Activated naive CD8-positive, alpha-beta T cell (primary cell): Measurements from ENCODE around the gene RHBDL1.

Experiments used
- H3K27ac Mint-ChIP-seq: one replicate; pipeline ENCODE4 v1.8.0; 2021; ENCODE audit warnings: mixed read lengths
- H3K27me3 Mint-ChIP-seq: one replicate; pipeline ENCODE4 v1.8.0; 2021; ENCODE audit warnings: mixed read lengths
- H3K36me3 Mint-ChIP-seq: one replicate; pipeline ENCODE4 v1.8.0; 2021; ENCODE audit warnings: mixed read lengths
- H3K4me1 Mint-ChIP-seq: one replicate; pipeline ENCODE4 v1.8.0; 2021; ENCODE audit warnings: low read depth, mixed read lengths
- H3K4me3 Mint-ChIP-seq: one replicate; pipeline ENCODE4 v1.8.0; 2021; ENCODE audit warnings: mild to moderate bottlenecking, mixed read lengths
- H3K9me3 Mint-ChIP-seq: one replicate; pipeline ENCODE4 v1.8.0; 2021; ENCODE audit warnings: low read depth, mixed read lengths

Gene RHBDL1

DNA sequence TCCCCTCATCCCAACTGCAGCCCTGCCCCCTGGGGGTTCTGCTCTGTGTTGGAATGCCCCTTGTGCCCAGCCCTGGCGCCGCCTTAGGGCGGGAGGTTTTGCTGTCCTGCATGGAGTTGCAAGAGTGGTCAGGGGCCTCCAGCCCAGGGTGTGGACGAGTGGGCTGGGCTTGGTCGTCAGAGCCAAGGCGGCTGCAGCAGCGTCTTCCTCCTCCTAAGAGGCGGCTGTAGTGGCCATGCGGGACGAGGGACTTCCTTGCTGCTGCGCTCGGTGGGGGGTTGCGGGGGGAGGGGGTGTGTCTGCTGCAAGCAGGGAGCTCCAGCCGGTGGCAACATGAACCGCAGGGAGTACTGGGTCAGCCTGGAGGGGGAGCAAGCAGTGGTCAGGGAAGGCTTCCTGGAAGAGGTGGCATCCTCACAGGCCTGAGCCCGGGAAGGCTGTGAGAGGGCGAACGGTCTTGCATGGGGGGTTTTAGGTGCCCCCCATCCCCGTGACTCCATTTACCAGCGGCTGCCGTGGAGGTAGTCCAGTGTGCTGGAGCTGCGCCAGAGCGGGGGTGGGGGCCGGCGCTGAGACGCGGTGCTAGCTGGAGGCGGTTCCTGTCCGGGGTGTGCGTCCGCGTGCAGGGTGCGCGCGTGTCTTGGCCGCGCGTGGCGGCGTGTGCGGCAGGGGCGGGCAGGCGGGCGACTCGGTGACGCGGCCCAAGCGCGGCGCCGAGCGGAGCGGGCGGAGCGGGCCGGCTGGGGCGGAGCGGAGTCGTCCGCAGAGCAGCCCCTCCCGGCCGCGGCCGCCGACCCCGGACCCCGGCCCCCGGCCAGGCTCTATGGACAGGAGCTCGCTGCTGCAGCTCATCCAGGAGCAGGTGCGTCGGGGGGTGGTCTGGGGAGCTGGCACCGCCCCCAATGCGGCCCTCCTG, at the start of gene RHBDL1:
TSS of gene RHBDL1 (plus strand) at position 704 of the 916 bp plus-strand sequence. CDS start at position 824, 120 bp downstream.
- H3K36me3 Mint-ChIP-seq = no peaks in the 10 kb centered on the region
- no peaks in the 10 kb centered on the region for H3K9me3 Mint-ChIP-seq
- H3K27ac Mint-ChIP-seq = no peak within 1 kb of the TSS
- no peaks in the 10 kb centered on the region for H3K27me3 Mint-ChIP-seq
- peak within 1 kb of the TSS; percentile 35 for H3K4me3 Mint-ChIP-seq
- H3K4me1 Mint-ChIP-seq = peaks cover 5% of the 10 kb centered on the region

DNA sequence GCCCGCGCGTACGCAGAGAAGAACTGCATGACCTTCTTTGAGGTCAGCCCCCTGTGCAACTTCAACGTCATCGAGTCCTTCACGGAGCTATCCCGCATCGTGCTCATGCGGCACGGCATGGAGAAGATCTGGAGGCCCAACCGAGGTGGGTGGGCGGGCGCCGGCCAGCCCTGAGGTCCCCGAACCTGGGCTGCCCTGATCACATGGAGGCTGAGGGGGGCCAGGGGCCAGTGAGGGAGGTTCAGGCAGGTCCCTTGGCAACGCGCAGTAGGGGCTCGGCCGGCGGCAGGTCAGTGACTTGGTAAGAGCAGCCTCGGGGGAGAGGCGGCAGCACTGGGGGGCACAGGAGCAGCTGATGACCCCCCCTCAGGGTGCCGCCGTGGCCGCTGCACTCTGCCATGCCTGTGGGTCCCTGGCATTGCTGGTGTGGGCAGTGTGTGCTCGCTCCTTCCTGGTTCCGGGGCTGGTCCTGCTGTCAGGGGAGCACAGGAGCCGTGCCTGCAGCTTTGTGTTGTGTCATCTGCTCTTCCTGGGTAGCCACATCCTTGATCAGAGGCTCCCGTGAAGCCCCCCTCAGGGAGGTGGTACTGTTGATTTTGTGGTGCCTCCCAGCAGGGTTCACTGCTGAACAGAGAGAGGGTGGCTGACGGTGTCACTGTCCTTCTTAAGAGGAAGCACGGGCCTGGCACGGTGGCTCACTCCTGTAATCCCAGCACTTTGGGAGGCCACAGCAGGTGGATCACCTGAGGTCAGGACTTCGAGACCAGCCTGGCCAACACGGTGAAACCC, 49.3 kb upstream of the RHBDL1 start:
- no peaks in the 10 kb centered on the region for H3K27me3 Mint-ChIP-seq
- no peak overlapping the region for H3K27ac Mint-ChIP-seq
- no peak overlapping the region for H3K4me3 Mint-ChIP-seq
- H3K4me1 Mint-ChIP-seq = no peaks in the 10 kb centered on the region
- no peaks in the 10 kb centered on the region for H3K9me3 Mint-ChIP-seq
- H3K36me3 Mint-ChIP-seq = no peaks in the 10 kb centered on the region

DNA sequence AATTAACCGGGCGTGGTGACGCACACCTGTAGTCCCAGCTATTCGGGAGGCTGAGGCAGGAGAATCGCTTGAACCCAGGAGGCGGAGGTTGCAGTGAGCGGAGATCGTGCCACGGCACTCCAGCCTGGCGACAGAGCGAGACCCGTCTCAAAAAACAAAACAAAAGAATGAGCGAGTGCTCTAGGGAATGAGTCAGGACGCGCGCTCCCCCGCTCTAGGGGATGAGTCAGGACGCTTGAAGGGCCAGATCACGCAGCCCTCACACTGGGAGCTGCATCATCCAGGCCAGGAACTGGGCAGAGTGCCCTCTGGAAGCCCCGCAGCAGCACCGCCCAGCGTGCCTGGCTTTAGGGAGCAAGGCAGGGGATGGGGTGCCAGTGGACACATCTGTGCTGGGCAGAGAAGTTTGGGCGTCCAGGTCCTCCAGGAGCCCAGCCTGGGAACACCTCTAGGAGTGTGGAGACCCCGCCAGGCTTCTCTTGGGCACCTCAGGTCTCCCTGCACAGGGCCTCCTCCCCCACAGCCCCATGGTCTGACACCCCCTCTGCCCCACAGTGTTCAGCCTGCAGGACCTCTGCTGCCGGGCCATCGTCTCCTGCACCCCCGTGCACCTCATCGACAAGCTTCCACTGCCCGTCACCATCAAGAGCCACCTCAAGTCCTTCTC, 48.6 kb upstream of the RHBDL1 start:
- Mint-ChIP-seq H3K9me3 (no peaks in the 10 kb centered on the region), H3K27me3 (no peaks in the 10 kb centered on the region), H3K4me3 (no peak overlapping the region), H3K4me1 (no peaks in the 10 kb centered on the region), H3K27ac (no peak overlapping the region), H3K36me3 (no peaks in the 10 kb centered on the region)

DNA sequence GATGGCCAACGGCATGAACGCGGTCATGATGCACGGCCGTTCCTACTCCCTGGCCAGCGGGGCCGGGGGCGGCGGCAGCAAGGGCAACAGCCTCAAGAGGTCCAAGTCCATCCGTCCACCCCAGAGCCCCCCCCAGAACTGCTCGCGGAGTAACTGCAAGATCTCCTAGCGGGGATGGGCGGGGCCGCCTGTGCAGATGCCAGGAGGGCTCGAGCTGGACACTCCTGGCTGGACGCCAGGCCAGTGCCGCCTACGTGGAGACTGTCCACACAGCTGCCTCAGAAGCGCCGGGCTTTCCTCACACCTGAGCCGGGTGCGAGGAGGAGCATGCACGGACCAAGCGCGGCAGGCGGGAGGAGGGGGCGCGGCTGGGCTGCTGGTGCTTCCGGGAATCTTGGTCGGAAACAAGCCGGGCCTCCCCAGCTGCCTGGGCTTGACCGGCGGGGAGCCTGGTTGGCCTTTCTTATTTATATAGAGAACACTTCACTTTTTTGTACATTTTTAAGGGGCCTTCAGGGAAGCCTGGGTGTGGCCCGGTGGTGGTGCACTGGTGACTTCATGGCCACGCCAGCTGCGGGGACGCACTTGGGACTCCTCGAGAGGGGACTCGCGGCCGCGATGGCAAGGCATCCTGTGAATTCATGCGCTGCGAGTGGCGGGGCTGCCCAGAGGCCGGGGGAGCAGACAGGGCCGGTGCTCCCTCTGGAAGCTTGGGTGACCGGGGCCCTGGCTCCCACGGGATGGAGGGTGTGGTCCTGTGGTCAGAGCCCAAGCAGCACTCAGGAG, 47.8 kb upstream of the RHBDL1 start:
- no peak overlapping the region for H3K27ac Mint-ChIP-seq
- no peaks in the 10 kb centered on the region for H3K9me3 Mint-ChIP-seq
- no peaks in the 10 kb centered on the region for H3K36me3 Mint-ChIP-seq

DNA sequence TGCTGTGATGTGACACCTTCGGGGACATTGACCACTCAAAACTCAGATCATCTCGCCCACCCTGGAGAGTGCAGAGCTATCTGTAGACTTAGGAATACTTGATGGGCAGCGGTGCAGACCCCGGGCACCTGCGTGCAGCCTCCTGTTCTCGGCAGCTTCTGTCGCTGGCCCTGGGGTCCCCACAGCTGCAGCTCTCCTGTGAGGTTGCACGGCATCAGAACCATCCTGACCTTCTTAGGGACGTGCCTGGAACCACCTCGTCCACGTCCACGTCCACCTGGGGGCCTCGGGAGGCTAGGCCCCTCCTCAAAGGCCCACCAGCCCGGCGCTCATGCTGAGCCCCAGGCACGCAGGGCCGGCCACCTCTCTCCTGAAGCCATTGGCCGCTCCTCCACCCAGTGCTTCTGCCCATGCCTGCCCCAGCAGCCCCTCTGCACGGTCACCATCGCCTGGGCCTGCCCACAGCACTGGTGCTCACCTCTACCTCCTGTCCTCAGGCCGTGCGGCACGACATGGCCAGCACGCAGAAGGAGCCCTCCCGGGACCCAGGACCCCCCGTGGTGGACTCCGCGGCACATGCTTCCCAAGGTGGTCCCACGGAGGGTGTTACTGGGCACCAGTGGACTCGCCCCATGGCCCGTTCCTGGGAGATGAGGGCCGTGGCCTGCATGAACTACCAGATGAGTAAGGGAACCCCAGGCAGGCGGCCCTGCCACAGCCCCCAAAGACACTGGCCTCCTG, 47.0 kb upstream of the RHBDL1 start:
- Mint-ChIP-seq H3K4me3 (no peak overlapping the region), H3K9me3 (no peaks in the 10 kb centered on the region), H3K27ac (no peak overlapping the region), H3K27me3 (no peaks in the 10 kb centered on the region), H3K4me1 (no peaks in the 10 kb centered on the region), H3K36me3 (no peaks in the 10 kb centered on the region)

More for the DNA sequence above, 47.8 kb upstream of the RHBDL1 start:
- Mint-ChIP-seq H3K27me3 (no peaks in the 10 kb centered on the region), H3K4me3 (no peak overlapping the region), H3K4me1 (no peaks in the 10 kb centered on the region)

DNA sequence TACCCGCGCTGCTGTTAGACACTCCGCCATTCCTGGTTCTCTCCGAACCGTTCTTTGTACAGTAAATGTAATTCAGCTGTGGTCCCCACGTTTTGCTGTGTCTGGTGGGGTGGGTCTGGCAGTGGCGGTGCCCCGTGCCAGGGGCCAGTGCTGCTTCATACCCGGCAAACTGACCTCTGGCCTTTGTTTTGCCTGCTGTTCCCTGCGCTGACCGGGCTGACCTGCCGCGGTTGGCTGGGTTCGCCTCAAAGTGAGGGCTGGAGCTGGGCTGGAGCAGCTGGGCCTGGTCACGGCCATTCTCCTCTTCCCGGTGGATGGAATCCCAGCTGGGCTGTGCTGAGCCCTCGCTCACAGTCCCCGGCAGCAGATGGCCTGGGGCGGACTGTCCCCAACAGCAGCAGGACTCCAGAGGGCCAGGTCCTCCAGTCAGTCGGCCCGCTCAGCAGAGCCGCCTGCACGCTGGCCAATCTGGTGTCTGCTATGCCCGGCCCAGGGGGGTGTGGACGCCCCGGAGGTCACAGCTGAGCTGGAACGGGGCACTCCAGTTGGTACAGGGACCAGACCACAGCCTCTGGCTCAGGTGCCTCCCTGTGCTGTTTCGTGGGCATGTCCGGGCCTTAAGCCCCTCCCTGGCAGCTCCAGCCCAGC, 46.2 kb upstream of the RHBDL1 start:
- Mint-ChIP-seq H3K4me3 (no peak overlapping the region), H3K9me3 (no peaks in the 10 kb centered on the region), H3K27me3 (no peaks in the 10 kb centered on the region), H3K27ac (no peak overlapping the region), H3K4me1 (peaks cover under 1% of the 10 kb centered on the region), H3K36me3 (no peaks in the 10 kb centered on the region)

DNA sequence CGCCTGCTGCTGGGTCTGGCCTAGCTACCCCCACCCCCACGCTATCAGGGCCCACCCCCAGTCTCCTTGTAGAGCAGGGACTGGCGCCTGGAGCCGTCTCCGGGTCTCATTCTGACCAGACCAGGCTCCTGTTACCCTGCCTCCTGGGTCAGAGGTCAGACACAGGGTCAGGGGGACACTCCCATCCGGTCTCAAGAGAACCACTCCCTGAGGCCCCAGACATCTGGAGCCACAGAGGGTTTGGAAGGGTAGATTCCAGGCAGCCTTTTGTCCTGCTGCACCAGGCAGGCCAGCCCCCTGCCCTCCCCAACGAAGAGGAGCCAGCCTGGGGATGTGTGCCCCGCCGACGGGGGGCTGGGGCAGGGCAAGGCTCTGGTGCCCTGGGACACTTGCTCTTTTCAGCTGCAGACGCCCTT, 45.6 kb upstream of the RHBDL1 start:
- H3K27ac Mint-ChIP-seq = no peak overlapping the region
- H3K4me3 Mint-ChIP-seq = no peak overlapping the region
- no peaks in the 10 kb centered on the region for H3K27me3 Mint-ChIP-seq
- peaks cover 2% of the 10 kb centered on the region for H3K4me1 Mint-ChIP-seq
- no peaks in the 10 kb centered on the region for H3K36me3 Mint-ChIP-seq
- H3K9me3 Mint-ChIP-seq = no peaks in the 10 kb centered on the region

DNA sequence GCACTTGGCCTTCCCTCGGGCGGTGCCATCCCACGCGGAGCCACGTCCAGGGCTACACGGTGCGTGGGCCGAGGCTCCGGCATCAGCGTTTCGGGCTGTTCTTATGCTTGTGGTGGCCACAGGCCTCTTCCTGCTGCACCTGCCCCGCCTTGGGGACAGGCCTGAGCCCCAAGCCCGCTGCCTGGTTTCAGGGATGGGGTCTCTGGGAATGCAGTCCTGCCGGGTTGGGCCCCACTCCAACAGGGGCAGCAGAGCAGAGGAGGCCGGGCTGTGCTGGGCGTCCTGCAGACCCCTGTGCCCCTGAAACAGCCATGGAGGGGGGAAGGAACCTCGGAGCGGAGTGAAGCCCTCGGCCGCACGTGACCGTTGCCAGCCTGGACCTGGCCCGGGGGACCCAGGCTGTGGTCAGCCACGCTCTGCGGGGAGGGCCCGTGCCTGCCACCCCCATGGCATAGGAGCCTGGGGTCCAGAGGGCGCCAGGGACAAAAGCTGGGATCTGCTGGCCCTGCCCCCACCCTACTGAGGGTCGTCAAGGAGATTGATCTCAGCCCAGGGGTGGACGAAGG, 45.1 kb upstream of the RHBDL1 start:
- Mint-ChIP-seq H3K27ac (no peak overlapping the region), H3K27me3 (no peaks in the 10 kb centered on the region), H3K4me3 (no peak overlapping the region), H3K9me3 (no peaks in the 10 kb centered on the region), H3K36me3 (no peaks in the 10 kb centered on the region), H3K4me1 (peaks cover 3% of the 10 kb centered on the region)

DNA sequence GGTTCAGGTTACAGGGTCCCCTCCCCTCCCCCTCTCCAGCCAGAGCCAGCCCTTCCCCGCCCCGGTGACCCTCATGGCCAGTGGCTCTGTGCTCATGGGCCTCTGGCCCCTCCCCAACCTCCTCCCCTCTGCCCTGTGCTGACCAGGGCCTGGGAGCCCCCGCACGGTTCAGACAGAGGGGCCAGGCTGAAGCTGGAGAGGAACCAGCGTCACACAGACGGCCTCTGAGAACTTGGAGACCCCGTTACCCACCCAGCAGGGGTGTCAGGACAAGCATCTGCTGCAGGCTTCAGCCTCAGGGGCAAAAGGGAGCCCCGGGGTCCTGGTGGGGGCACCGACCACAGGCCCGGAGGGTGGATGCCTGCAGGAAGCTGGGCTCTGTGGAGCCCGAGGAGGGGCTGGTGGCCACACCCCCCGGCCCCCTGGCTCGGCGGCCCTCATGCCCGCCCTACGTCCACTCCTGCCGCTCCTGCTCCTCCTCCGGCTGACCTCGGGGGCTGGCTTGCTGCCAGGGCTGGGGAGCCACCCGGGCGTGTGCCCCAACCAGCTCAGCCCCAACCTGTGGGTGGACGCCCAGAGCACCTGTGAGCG, 44.6 kb upstream of the RHBDL1 start, which contains the start of gene WFIKKN1:
TSS of gene WFIKKN1 (plus strand) at position 171 of the 591 bp plus-strand sequence. CDS start at position 440, 269 bp downstream.
- Mint-ChIP-seq H3K27me3 (no peaks in the 10 kb centered on the region), H3K9me3 (no peaks in the 10 kb centered on the region), H3K36me3 (no peaks in the 10 kb centered on the region), H3K4me3 (no peak within 1 kb of the TSS), H3K27ac (no peak within 1 kb of the TSS), H3K4me1 (peaks cover 3% of the 10 kb centered on the region)

DNA sequence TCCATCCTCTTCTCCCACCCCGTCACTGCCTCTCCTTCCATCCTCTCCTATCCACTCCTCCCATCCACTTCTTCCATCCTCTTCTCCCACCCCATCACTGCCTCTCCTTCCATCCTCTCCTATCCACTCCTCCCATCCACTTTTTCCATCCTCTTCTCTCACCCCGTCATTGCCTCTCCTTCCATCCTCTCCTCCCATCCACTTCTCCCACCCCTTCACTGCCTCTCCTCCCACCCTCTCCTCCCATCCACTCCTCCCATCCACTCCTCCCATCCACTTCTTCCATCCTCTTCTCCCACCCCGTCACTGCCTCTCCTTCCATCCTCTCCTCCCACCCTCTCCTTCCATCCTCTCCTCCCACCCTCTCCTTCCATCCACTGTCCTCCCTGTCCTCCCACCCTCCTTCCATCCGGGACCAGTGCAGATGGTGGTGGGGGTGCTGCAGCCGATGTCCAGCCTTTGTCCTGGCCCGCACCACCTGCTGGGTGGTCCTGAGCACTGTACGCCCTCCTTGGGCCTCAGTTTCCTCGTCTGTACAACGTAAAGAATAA, 43.6 kb upstream of the RHBDL1 start:
- Mint-ChIP-seq H3K9me3 (no peaks in the 10 kb centered on the region), H3K27me3 (no peaks in the 10 kb centered on the region), H3K27ac (no peak overlapping the region), H3K36me3 (no peaks in the 10 kb centered on the region), H3K4me3 (no peak overlapping the region), H3K4me1 (peaks cover 7% of the 10 kb centered on the region)

DNA sequence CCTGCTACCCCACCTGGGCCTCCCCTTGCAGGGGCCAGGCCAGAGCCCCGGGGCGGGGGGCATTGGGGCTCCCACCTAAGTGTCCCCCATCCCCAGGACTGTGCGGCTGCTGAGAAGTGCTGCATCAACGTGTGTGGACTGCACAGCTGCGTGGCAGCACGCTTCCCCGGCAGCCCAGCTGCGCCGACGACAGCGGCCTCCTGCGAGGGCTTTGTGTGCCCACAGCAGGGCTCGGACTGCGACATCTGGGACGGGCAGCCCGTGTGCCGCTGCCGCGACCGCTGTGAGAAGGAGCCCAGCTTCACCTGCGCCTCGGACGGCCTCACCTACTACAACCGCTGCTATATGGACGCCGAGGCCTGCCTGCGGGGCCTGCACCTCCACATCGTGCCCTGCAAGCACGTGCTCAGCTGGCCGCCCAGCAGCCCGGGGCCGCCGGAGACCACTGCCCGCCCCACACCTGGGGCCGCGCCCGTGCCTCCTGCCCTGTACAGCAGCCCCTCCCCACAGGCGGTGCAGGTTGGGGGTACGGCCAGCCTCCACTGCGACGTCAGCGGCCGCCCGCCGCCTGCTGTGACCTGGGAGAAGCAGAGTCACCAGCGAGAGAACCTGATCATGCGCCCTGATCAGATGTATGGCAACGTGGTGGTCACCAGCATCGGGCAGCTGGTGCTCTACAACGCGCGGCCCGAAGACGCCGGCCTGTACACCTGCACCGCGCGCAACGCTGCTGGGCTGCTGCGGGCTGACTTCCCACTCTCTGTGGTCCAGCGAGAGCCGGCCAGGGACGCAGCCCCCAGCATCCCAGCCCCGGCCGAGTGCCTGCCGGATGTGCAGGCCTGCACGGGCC, 42.8 kb upstream of the RHBDL1 start:
- no peak overlapping the region for H3K27ac Mint-ChIP-seq
- H3K9me3 Mint-ChIP-seq = no peaks in the 10 kb centered on the region
- no peak overlapping the region for H3K4me3 Mint-ChIP-seq
- no peaks in the 10 kb centered on the region for H3K36me3 Mint-ChIP-seq
- no peaks in the 10 kb centered on the region for H3K27me3 Mint-ChIP-seq
- H3K4me1 Mint-ChIP-seq = peaks cover 7% of the 10 kb centered on the region
